CD1c-positive myeloid dendritic cell (primary cell): ENCODE data around the gene RTN3.
"Not testable (repeated sequence)": the region's sequence is repeated elsewhere in the genome, so short reads cannot be mapped to it uniquely, and the experiment has no call there.

Experiments
- DNase-seq: peaks from one replicate; pipeline ENCODE4 v3.0.0-alpha.2; 2016; ENCODE audit errors: extremely low spot score

Gene RTN3

GRCh38 chr11:63682066-63683021, 1.0 kb downstream of the RTN3 start:
- peak; percentile 41 for DNase-seq

- DNase-seq, result peak; percentile 19
Observed at GRCh38 chr11:63683133-63683991, 2.1 kb downstream of the RTN3 start.

GRCh38 chr11:63685158-63685721, 3.9 kb downstream of the RTN3 start:
- not testable (repeated sequence) for DNase-seq

- no peak for DNase-seq
Observed at GRCh38 chr11:63686926-63687325, 5.6 kb downstream of the RTN3 start.

GRCh38 chr11:63687845-63688244, 6.5 kb downstream of the RTN3 start:
- no peak for DNase-seq

GRCh38 chr11:63694596-63694995, 13.3 kb downstream of the RTN3 start:
- DNase-seq, result peak; percentile 63

- DNase-seq, result no peak
Observed at GRCh38 chr11:63698976-63699733, 17.9 kb downstream of the RTN3 start.

GRCh38 chr11:63699896-63700295, 18.6 kb downstream of the RTN3 start:
- no peak for DNase-seq

GRCh38 chr11:63705526-63705925, 24.2 kb downstream of the RTN3 start:
- DNase-seq, result no peak

GRCh38 chr11:63708764-63709163, 27.5 kb downstream of the RTN3 start:
- DNase-seq, result no peak

GRCh38 chr11:63709336-63709884, 28.1 kb downstream of the RTN3 start:
- DNase-seq, result no peak

GRCh38 chr11:63710476-63711217, 29.3 kb downstream of the RTN3 start:
- DNase-seq, result no peak

- DNase-seq, result no peak
Observed at GRCh38 chr11:63711838-63712237, 30.5 kb downstream of the RTN3 start.

- no peak for DNase-seq
Observed at GRCh38 chr11:63713766-63714165, 32.5 kb downstream of the RTN3 start.

- no peak for DNase-seq
Observed at GRCh38 chr11:63716046-63716445, 34.7 kb downstream of the RTN3 start.

GRCh38 chr11:63719001-63719400, 37.7 kb downstream of the RTN3 start:
- DNase-seq, result no peak

GRCh38 chr11:63719987-63720386, 38.7 kb downstream of the RTN3 start:
- DNase-seq, result no peak

- DNase-seq, result no peak
Observed at GRCh38 chr11:63720611-63721010, 39.3 kb downstream of the RTN3 start.

GRCh38 chr11:63729326-63729725, 48.0 kb downstream of the RTN3 start:
- no peak for DNase-seq

GRCh38 chr11:63736864-63737263, 55.6 kb downstream of the RTN3 start:
- no peak for DNase-seq
